Islet precursor cell (in vitro differentiated cells): ENCODE measurements around the gene ARMC8.
"Not testable (repeated sequence)": the region's sequence is repeated elsewhere in the genome, so short reads cannot be mapped to it uniquely, and the experiment has no call there.

Source experiments
- DNase-seq: peaks from one replicate; pipeline ENCODE4 v3.0.0-alpha.2; 2018

ARMC8 gene, protein sequence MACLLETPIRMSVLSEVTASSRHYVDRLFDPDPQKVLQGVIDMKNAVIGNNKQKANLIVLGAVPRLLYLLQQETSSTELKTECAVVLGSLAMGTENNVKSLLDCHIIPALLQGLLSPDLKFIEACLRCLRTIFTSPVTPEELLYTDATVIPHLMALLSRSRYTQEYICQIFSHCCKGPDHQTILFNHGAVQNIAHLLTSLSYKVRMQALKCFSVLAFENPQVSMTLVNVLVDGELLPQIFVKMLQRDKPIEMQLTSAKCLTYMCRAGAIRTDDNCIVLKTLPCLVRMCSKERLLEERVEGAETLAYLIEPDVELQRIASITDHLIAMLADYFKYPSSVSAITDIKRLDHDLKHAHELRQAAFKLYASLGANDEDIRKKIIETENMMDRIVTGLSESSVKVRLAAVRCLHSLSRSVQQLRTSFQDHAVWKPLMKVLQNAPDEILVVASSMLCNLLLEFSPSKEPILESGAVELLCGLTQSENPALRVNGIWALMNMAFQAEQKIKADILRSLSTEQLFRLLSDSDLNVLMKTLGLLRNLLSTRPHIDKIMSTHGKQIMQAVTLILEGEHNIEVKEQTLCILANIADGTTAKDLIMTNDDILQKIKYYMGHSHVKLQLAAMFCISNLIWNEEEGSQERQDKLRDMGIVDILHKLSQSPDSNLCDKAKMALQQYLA

DNA sequence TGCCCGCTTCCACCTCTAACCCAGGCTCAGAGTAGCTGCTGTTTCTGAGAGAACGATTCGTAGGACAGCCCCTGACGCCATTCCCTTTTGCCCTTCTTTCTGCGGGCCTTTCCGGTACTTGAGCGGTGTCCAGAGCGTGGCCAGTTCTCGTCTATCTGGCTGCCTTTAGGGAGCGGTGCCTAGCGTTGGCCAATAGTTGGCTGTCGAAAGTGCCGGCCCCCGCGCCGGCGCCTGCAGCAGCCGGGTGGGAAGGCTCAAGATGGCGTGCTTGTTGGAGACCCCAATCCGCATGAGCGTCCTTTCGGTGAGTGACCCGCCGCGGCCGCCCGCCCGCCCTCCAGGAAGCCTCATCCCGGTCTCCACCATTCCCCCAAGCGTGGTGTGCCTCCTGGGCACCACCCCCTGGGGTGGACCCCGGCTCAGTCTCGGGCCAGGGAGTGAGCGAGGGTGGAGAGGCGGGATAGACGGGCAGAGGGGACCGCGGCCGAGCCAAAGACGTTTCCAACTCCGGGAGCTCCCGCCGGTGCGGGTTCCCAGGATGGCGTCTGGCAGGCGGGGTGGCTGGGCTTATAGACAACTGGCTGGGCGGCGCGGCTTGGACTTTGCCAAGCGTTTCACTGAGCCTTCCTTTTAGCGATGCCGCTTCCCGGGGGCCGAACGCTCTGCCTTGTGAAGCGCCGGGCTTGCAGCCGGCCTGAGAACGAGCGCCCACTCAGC is at the start of gene ARMC8:
Gene ARMC8 (plus strand): TSS at position 6 of the 717 bp plus-strand sequence. CDS start 254 bp downstream, at position 260.
- peak; percentile 80 for DNase-seq

DNA sequence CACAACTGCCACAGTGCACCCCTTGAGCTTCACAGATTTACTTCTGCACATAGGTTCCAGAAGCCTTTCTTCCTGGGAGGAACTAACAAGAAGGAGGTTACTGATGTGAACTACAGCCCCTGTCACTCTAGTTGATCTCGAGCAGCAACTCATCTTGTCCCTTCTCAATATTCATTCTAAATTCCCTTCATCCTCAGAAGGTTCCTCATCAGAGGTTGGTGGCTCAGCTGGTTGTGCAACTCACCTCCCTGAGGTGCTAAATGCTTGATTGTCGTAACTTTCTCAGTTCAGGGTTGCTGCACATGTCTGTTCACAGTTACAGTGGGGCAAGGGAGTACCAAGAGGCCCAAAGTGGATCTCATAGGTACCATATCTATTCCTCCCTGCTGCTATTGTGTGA is 49.2 kb upstream of the ARMC8 start:
- no peak for DNase-seq

DNA sequence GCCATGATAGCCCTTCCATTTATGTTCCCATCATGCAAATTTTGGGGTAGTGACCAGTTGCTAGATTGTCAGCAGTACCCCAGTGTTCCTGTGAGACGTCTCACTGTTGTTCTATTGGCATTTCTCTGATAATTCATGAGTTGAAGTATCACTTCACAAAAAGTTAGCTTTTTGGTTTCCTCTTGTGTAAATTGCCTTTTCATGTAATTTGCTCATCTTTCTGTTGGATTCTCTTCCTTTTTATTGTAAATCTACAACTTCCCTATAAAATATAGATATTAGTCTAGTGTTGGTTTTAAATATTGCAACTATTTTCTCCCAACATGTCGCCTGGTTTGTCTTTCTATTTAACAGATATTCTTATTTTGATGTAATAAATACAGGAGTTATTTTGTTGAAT is 47.4 kb upstream of the ARMC8 start:
- no peak for DNase-seq

DNA sequence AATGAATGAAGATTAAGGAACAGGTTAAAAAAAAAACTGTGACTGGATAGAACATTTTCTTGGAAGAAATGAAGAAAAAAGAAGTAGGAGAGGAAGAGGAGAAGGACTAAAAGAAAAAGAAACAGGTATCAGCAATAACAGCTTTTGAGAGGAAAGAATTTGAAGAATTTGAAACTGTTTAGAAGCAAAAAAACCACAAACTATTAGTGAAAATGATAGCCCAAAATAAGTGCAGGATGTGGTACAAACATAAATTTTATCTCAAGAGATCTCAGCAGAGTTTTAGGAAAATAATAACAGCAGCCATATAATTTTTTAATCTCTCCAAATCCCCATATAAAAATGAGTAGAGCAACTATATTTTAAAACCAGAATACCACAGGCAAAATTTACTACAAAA is 46.2 kb upstream of the ARMC8 start:
- no peak for DNase-seq

DNA sequence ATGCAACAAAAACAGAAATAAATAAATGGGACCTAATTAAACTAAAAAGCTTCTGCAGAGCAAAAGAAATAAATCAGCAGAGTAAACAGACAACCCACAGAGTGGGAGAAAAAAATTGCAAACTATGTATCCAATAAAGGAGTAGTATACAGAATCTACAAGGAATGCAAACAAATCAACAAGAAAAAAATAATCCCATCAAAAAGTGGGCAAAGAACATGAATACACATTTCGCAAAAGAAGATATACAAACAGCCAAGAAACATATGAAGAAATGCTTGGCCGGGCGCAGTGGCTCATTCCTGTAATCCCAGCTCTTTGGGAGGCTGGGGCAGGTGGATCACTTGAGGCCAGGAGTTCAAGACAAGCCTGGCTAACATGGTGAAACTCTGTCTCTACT is 44.9 kb upstream of the ARMC8 start:
- not testable (repeated sequence) for DNase-seq

DNA sequence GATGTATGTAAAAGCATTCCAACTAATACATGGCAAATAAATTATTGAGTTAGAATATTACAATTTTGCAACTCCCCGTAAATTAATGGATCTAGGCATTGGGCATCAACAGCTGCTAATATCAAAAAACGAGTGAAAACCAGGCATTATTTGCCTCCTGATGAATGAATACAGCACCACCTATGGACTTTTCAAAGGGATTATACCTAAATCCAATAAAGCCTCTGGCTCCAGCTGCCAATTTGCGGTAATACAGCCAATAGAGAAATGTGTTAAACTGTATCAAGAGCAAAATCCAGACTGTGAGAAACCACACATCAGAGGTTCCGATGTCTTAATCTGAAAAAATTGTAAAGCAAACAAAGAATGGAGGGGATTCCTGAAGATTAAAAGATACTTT is 38.6 kb upstream of the ARMC8 start:
- DNase-seq = no peak

DNA sequence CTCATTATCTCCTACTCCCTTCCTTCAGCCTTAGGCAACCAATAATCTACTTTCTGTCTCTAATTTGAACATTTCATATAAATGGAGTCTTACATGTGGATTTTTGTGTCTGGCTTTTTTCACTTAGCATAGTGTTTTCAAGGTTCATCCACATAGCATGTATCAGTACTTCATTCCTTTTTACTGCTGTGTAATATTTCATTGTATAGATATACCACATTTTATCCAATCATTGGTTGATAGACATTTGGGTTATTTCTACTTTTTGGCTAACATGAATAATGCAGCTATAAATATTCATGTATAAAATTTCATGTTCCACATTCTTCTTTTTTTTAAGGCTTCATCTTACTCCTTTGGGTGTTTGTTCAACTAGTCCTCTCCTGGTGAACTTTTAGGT is 32.6 kb upstream of the ARMC8 start:
- DNase-seq = no peak

DNA sequence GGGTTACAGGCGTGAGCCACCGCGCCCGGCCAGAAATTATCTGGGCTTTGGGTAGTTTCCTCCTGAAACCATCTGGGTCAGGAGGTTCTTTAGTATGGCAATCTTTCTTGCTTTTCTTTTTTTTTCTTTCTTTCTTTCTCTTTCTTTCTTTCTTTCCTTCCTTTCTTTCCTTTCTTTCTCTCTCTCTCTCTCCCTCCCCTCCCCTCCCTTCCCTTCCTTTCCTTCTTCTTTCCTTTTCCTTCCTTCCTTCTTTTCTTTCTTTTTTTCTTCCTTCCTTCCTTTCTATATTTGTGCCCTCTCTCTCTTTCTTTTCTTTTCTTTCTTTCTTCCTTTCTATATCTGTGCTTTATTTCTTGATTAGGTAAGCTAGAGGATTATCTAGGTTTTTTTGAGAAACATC is 29.4 kb upstream of the ARMC8 start:
- no peak for DNase-seq

DNA sequence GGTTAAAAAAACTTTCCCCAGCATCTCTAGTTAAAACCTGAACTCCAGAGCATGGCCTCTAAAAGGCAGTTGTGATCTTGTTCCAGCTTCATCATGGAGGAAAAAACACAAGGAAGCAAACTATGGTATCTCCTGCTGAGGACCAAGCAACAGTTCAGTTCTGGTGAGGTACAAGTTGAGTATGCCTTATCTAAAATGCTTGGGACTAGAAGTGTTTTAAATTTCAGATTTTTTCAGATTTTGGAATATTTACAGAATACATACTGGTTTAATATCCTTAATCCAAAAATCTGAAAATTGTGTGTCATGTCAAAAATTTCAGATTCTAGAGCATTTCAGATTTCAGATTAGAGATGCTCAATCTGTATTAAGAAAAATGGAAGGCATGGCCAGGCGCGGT is 22.0 kb upstream of the ARMC8 start:
- DNase-seq = no peak

DNA sequence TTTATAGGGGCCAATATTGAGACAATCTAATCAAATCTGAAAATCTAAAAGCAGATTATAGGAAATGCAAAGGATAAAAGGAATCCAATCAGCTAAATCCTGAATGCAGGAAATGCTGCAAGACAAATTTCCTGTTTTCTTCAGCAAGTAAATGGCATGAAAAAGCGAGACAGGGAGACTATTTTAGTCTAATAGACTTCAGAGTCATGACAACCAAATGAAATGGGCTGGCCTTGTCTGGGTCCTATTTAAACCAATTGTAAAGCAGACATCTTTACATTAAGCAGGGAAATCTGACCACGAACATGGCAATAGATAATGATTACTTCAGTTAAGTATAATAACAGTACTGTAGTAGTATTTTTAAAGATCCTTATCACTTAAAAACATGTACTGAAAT is 14.5 kb upstream of the ARMC8 start:
- no peak for DNase-seq

DNA sequence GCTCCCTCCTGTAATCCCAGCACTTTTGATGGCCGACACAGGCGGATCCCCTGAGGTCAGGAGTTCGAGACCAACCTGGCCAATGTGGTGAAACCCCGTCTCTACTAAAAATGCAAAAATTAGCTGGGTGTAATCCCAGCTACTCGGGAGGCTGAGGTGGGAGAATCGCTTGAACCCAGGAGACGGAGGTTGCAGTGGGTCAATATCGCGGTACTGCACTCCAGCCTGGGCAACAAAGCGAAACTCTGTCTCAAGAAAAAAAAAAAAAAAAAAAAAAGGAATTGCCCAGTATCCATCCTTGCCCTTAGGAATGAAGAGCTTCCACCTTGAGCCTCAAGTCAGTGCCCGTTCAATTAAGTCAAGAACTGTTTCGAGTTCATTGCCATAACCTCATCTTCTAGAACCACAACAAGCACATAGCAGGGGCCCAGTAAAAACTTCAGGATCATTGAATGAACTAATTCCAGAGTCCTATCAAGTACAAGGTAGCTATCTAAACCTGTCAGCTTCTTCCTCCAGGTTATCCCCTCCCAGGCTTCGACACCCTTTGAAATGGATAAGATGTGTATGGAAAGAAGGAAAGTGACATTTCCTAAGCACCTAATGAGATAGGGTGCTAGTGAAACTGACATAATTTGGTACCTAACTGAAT is 13.2 kb upstream of the ARMC8 start:
- DNase-seq = no peak

DNA sequence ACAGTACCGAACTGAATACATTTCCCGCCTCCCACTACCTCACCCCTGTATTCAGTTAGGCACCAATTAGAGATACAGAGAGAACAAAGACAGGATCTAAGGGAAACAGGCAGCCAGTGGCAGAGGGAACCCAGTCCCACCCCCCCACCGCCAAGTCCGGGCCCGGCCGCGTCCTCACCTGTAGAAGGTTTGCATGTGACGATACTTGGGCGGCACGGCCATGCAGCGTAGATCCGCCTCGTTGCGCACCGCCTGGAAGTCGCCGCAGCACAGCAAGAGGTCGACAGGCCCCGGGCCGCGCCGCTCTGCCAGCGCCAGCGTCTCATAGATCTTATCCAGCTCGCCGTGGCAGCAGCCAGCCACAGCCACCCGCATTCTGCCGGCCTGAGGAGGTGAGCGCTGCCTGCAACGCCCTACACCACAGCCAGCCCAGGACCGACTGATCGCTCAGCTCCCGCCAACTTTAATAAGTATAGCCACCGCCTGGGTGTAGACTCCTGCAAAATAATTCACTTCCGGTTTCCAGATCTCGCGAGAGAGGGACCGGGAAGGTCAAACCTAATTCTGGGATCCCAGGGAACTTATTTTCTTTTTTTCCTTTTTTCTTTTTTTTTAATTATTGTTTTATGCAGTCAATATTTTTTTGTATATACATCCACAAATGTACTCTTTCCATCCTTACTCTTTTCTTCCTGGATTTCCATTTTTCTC is 12.5 kb upstream of the ARMC8 start, which contains the start of gene DBR1:
Gene DBR1 (minus strand): TSS at position 501 of the 711 bp plus-strand sequence. CDS start 126 bp downstream, at position 375.
- DNase-seq = peak; percentile 85

DNA sequence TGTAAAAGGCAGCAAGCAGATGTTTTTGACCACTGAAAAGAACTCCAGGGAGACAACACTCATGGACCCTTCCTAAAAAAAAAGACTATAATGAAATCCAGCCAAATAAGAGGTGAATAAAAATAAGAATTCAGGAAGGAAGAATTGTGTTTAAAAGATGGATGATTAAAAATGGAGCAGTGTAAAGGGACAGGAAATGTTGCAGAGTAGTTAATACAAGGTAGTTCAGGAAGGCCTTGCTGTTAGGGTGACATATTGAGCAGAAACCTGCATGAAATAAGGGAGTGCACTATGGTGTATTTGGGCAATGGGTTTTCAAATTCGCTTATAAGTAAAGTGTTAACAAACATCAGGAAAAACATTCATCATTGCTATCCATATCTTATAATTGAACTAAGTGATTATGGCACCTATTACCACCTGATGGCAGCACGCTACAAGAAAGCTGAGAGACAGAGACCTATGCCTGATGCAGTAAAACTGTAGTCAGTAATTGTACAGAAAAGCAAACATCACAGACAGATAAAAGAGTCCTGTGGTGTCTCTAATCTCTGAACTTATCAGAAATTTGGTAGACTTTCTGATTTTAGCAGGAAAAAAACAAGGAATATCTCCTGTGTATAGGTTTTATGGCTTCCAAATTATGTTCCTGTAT is 6.6 kb upstream of the ARMC8 start:
- no peak for DNase-seq

DNA sequence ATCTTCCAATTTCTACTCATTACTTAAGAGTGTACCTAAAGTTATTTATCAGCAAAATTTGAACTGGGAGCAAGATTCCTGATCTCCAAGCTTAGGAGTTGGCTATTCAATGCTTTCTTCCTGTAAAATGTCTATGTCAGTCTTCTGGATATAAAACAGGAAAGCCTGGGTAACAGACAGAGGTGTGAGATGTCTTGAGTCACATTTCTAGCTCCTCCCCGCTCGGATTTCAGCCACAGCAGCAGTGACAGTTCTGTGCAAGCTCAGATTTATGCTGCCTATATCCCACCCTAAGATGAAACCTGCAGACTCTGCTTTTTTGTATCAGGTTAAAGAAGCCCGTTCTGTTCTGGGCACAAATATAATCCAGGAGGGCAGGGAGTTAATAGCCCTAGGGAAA is 2.1 kb upstream of the ARMC8 start:
- peak; percentile 78 for DNase-seq

DNA sequence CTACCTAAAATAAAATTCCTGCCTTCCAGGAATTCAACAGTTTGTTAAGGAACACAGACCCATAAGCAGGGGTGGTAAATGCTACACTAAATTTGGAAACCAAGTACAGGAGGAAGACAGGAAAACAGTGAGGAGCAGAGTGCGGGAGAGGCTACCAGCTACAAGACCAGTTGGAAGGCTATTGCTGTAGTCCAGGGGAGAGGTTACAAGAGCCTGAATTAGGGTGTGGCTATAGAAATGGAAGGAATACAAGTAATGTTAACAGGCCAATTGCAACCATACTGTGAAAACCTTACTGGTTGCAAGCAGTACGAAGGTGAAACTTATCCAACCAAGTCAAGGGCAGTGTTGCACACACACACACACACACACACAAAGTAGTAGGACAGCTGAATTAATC is 880 bp upstream of the ARMC8 start:
- DNase-seq = no peak

DNA sequence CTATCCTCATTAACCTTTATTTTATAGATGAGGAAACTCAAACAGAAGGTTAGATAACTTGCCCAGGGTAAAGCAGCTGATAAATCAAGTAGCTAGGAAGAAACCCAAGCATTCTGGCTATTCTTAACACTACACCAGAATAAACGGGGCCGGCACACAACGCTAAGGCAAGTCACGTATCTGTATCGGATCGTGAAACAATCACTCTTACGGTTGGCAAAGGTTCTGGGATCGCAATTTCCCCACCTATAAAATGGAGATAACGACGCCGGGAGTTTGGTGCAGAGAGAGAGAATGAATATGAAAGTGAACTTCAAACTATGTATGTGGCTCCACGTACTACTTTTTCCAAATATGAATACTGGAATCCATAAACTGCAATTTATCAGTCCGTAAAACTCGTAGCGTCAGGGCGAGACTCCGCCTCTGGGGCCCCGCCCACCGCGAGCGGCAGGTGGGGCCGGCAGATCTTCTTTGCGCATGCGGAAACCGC is 252 bp upstream of the ARMC8 start:
- peak; percentile 92 for DNase-seq

DNA sequence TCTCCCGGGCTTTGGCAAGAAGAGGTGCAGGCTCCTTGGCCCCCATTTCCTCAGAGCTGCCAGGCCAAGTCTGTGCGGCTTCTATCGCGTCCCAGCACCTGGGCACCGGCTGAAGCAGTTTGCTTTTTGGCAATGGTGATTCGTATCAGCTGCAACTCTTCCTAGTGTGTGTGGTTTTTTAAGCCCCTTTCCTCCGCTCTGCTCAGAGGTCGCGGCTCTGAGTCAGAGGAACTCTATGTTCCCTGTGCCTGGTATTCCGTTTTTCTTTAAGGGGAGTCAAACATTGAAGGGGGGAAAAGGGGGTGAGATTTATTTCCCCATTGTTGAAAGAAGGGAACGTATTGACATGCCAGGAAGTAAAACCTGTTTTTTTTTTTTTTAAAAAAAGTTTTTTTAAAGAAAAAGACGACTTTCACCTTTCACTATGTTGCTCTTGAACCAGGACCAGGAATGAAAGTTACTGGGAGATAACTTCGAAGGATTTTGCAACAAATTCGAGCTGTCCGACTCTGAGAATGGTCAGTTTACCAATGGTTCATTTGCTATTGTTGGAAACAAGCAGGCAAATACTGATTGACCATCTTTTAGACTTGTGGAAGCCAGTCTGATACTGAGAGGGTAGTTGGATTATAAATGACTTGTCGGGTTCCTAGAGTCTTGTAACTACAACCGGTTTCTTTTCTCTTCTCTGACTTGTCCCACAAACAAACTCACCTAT is 1.1 kb downstream of the ARMC8 start:
- DNase-seq = no peak

DNA sequence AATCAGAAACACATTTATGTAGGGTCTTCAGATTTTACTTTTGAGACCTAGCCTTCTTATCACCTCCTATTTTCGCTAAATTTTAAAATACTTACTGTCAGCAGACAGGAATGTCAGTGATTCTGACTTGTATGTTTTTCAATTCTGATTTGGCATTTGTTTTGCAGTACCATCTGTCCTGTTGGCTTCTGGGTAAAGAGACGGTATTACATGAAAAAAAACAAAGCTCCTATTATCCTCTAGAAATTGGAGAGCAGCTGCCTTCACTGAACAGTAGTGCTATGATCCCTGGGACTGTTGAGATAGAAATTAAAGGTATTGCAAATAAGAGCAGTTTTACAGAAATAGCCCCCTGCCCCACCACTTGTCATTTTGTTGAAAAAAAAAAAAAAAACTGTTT is 8.4 kb downstream of the ARMC8 start:
- no peak for DNase-seq

DNA sequence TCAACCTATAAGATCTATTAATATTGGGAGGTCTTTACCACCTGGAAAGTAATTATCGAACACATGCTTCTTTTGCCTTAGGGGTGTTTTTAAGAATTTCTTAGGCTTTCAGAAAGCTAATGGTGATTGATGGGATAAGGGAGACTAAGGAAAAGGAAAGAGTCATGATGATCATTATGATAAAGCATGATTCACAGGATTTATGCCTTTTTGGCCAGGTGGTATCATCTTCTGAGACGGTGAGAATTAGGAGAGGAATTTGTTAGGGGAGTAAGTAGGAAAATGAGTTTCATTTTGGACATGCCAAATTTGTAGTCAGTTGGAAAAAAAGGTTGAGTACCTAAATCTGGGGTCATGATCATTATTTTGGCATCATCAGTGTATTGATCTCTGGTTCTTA is 8.9 kb downstream of the ARMC8 start:
- DNase-seq = no peak

DNA sequence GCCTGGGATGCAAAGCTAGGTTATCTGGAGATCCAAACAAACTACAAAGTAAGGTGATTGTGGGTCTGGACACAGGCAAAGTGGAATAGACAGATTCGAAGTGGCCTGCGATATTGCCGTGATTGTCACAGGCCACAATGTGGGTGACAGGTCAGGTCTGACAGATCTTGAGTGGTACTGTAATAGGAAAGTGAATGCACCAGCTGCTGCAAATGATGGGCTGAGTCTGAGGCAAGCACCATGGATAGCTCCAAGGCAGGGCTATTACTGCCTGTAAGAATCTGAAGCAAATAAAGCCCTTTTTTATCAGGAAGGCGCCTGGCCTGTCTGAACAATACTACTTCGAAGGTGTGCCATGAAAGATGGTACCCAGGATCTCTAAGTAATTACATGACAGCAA is 10.0 kb downstream of the ARMC8 start:
- peak; percentile 81 for DNase-seq

DNA sequence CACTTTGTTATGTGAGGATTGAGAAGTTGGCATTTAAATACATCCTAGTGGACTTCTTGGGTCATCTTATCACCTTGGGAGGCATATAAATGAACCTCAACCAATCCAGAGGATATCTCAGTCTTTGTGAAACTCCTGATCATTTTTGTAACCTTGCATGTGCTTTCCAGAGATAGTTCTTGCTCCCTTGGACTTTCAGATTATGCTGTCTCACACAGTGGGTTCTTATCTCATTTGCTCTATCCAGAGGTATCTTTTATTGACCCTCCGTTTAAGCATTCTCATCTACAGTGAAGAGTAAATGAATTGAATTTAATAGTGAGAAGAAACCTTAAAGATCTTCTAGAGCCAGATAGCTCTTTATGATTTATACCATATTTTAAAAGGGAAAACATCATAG is 10.4 kb downstream of the ARMC8 start:
- no peak for DNase-seq
